ENCODE results near the gene IL1RAP. TPM values are rescaled to one million over a fixed set of nuclear protein-coding genes. Genes with fewer than 3 reads are reported as not detected.

IL1RAP gene
- total RNA-seq, 1 experiment from 2014 or later = 62.0 TPM

DNA sequence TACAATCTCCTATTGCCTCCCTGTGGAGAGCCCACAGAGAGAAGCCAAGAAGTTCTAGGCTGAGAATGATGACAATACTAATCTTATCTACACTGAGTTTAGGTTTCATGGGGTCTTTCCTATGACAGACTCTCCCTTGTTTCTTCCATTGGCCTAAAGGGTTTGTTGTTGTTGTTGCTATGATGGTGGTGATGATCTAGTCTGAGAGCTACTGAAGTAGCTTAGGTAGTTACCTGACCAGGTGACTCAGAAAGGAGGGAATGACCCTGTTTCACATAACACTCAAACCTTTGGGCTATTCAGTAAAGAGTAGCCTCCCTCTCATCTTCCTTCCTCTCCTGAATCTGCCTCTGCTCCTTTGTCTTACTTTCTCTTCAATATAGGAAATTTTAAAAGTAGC lies 178.4 kb downstream of the IL1RAP start:
- intact Hi-C loops (cut with micrococcal nuclease) = no loop called here
- Mint-ChIP-seq H3K4me1 (ENCODE audit: insufficient read depth, unreplicated experiment) (no peaks in the 10 kb centered on the region), H3K27ac (ENCODE audit: low read depth, unreplicated experiment) (no peak overlapping the region), H3K4me3 (ENCODE audit: unreplicated experiment) (no peak overlapping the region), H3K9me3 (ENCODE audit: unreplicated experiment) (no peaks in the 10 kb centered on the region), H3K36me3 (ENCODE audit: insufficient read depth, unreplicated experiment) (no peaks in the 10 kb centered on the region), H3K27me3 (ENCODE audit: insufficient read depth, unreplicated experiment) (no peaks in the 10 kb centered on the region)
- no peak for DNase-seq (ENCODE audit: unreplicated experiment)
- POLR2A ChIA-PET = interaction anchor here (0.6 kb wide), 1 partner anchor 9 kb away, joined by 3 read pairs; no protein-coding TSS in a partner anchor
- no TSS peak for BruUV-seq (replicated peaks)
- CTCF ChIA-PET = interaction anchor here (0.6 to 1.2 kb wide), 4 partner anchors 8 to 360 kb away, joined by 3 to 14 read pairs (median 4); no protein-coding TSS in a partner anchor
- TF ChIP-seq CTCF (IDR thresholded peaks at IDR 0.05; ENCODE audit: unreplicated experiment) = no peak

DNA sequence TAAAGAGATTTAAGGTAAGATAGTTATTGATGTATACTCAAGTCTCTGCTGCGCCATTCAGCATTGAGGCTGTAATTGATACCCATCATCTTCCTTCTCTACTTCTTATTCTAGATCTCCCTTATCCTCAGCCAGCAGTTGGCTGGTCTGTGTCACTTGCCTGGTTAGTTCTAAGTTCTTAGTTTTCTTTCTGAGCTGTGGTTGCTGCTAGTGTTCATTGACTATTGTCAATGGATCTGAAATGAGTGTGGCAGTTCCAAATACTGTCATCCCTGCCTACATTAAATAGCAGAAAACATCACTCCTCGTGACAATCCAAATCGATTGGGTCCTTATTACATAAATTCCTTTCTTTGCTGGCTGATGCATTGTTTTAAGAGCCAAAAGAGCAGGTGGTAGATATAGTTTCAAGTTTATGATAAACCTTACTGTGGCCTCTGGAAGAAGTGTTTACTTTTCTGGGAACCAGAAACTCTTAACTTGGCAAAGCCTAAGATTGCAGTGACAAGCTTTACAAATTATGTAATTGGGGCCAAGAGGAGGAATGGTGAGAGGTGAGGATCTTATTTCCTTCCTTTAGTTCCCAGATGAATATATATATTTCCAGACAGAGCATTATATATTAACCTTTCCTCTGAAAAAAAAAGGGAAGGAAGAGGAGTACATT lies 180.6 kb downstream of the IL1RAP start:
- intact Hi-C loops (cut with micrococcal nuclease) = loop anchor here (5.0 kb wide), 3 partner anchors 162 to 677 kb away; partner anchors contain the start of gene TMEM207
- BruUV-seq (replicated peaks) = no TSS peak
- no peak overlapping the region for H3K4me3 Mint-ChIP-seq (ENCODE audit: unreplicated experiment)
- H3K36me3 Mint-ChIP-seq (ENCODE audit: insufficient read depth, unreplicated experiment) = no peaks in the 10 kb centered on the region
- no peak for TF ChIP-seq CTCF (IDR thresholded peaks at IDR 0.05; ENCODE audit: unreplicated experiment)
- ChIA-PET CTCF (interaction anchor here (0.7 to 1.8 kb wide), 5 partner anchors 160 to 310 kb away, joined by 3 to 13 read pairs (median 4); no protein-coding TSS in a partner anchor), POLR2A (interaction anchor here (0.6 kb wide), 1 partner anchor 687 kb away, joined by 3 read pairs; no protein-coding TSS in a partner anchor)
- no peaks in the 10 kb centered on the region for H3K27me3 Mint-ChIP-seq (ENCODE audit: insufficient read depth, unreplicated experiment)
- no peak overlapping the region for H3K27ac Mint-ChIP-seq (ENCODE audit: low read depth, unreplicated experiment)
- no peaks in the 10 kb centered on the region for H3K9me3 Mint-ChIP-seq (ENCODE audit: unreplicated experiment)
- DNase-seq (ENCODE audit: unreplicated experiment) = no peak
- peaks cover 5% of the 10 kb centered on the region for H3K4me1 Mint-ChIP-seq (ENCODE audit: insufficient read depth, unreplicated experiment)

DNA sequence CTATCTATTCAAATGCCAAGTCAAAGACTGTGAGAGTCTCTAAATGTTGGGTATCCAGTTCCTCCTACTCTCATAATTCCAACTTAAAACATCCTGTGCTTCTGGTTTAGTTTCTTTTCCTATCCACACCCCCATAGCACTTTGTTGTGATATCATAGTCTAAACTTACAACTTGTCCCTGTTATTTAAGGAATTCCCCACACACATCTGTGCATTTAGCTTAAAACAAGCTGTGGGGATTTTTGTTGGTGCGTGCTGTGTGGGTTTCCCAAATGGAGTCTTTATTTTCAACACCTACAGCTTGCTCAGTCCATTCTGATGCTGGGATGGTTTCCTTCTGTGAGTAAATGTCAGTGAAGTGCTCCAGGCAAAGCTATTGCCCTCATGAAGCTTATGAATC lies 181.3 kb downstream of the IL1RAP start:
- CTCF ChIA-PET = interaction anchor here (0.5 to 2.6 kb wide), 10 partner anchors 11 to 471 kb away, joined by 3 to 16 read pairs (median 3); no protein-coding TSS in a partner anchor
- intact Hi-C loops (cut with micrococcal nuclease) = loop anchor here (5.0 kb wide), 3 partner anchors 163 to 678 kb away; partner anchors contain the start of gene TMEM207
- no TSS peak for BruUV-seq (replicated peaks)
- H3K27ac Mint-ChIP-seq (ENCODE audit: low read depth, unreplicated experiment) = no peak overlapping the region
- POLR2A ChIA-PET = no interaction called here
- H3K9me3 Mint-ChIP-seq (ENCODE audit: unreplicated experiment) = no peaks in the 10 kb centered on the region
- peaks cover 5% of the 10 kb centered on the region for H3K4me1 Mint-ChIP-seq (ENCODE audit: insufficient read depth, unreplicated experiment)
- no peak for TF ChIP-seq CTCF (IDR thresholded peaks at IDR 0.05; ENCODE audit: unreplicated experiment)
- no peaks in the 10 kb centered on the region for H3K36me3 Mint-ChIP-seq (ENCODE audit: insufficient read depth, unreplicated experiment)
- H3K27me3 Mint-ChIP-seq (ENCODE audit: insufficient read depth, unreplicated experiment) = no peaks in the 10 kb centered on the region
- no peak for DNase-seq (ENCODE audit: unreplicated experiment)
- no peak overlapping the region for H3K4me3 Mint-ChIP-seq (ENCODE audit: unreplicated experiment)

GRCh38 chr3:190695994-190696393 lies 182.1 kb downstream of the IL1RAP start:
- no TSS peak for BruUV-seq (replicated peaks)
- no peak overlapping the region for H3K27ac Mint-ChIP-seq (ENCODE audit: low read depth, unreplicated experiment)
- no peaks in the 10 kb centered on the region for H3K9me3 Mint-ChIP-seq (ENCODE audit: unreplicated experiment)
- ChIA-PET CTCF (interaction anchor here (0.7 to 6.1 kb wide), 16 partner anchors 9 to 735 kb away, joined by 3 to 159 read pairs (median 10); partner anchors contain the start of gene IL1RAP), POLR2A (interaction anchor here (1.7 to 3.8 kb wide), 3 partner anchors 178 to 312 kb away, joined by 6 to 40 read pairs (median 7); partner anchors contain the start of gene IL1RAP)
- no peak for DNase-seq (ENCODE audit: unreplicated experiment)
- no peak overlapping the region for H3K4me3 Mint-ChIP-seq (ENCODE audit: unreplicated experiment)
- H3K27me3 Mint-ChIP-seq (ENCODE audit: insufficient read depth, unreplicated experiment) = no peaks in the 10 kb centered on the region
- intact Hi-C loops (cut with micrococcal nuclease) = loop anchor here (5.0 kb wide), 3 partner anchors 164 to 679 kb away; partner anchors contain the start of gene TMEM207
- H3K36me3 Mint-ChIP-seq (ENCODE audit: insufficient read depth, unreplicated experiment) = no peaks in the 10 kb centered on the region
- H3K4me1 Mint-ChIP-seq (ENCODE audit: insufficient read depth, unreplicated experiment) = peaks cover 10% of the 10 kb centered on the region
- TF ChIP-seq CTCF (IDR thresholded peaks at IDR 0.05; ENCODE audit: unreplicated experiment) = no peak
